MM.1S (cell line): ENCODE measurements around the gene CDK11B.
"Not testable (repeated sequence)": the region's sequence is repeated elsewhere in the genome, so short reads cannot be mapped to it uniquely, and the experiment has no call there.

Source experiments
- DNase-seq: peaks from one replicate; pipeline ENCODE4 v3.0.0-alpha.2; 2015
- H2AFZ ChIP-seq: fragments of 300-600 bp; sonication (generic); 2 replicates; pipeline ENCODE4 v1.6.0; 2016; ENCODE audit warnings: antibody characterized with exemption, low read length
- H3F3A ChIP-seq: fragments of 300-600 bp; sonication (generic); 2 replicates; pipeline ENCODE4 v1.6.1; 2016; ENCODE audit warnings: mild to moderate bottlenecking, antibody characterized with exemption, low read length, moderate library complexity, mixed read lengths; ENCODE audit not compliant: insufficient read depth
- H3K27ac ChIP-seq: fragments of 300-600 bp; sonication (generic); 2 replicates; pipeline ENCODE4 v1.5.1; 2016; ENCODE audit warnings: mild to moderate bottlenecking, low read length
- H3K27me3 ChIP-seq: fragments of 300-600 bp; sonication (generic); replicated peaks from 2 replicates; pipeline ENCODE4 v1.6.0; 2016; ENCODE audit warnings: low read length; ENCODE audit not compliant: insufficient read depth
- H3K36me3 ChIP-seq: fragments of 300-600 bp; sonication (generic); replicated peaks from 2 replicates; pipeline ENCODE4 v1.6.1; 2016; ENCODE audit warnings: mild to moderate bottlenecking, low read length, mixed read lengths; ENCODE audit not compliant: insufficient read depth
- H3K4me1 ChIP-seq: fragments of 300-600 bp; sonication (generic); 2 replicates; pipeline ENCODE4 v1.6.1; 2016; ENCODE audit warnings: low read length, mixed read lengths
- H3K4me2 ChIP-seq: fragments of 300-600 bp; sonication (generic); 2 replicates; pipeline ENCODE4 v1.6.0; 2016; ENCODE audit warnings: low read depth, low read length
- H3K4me3 ChIP-seq: fragments of 300-600 bp; sonication (generic); 2 replicates; pipeline ENCODE4 v1.5.1; 2016; ENCODE audit warnings: low read length, mixed read lengths
- H3K79me2 ChIP-seq: fragments of 300-600 bp; sonication (generic); 2 replicates; pipeline ENCODE4 v1.6.1; 2016; ENCODE audit warnings: mixed run types, low read length, mixed read lengths
- H3K9ac ChIP-seq: fragments of 300-600 bp; sonication (generic); 2 replicates; pipeline ENCODE4 v1.6.1; 2016; ENCODE audit warnings: low read length, mixed read lengths
- H3K9me2 ChIP-seq: fragments of 300-600 bp; sonication (generic); replicated peaks from 2 replicates; pipeline ENCODE4 v1.6.1; 2016; ENCODE audit warnings: mild to moderate bottlenecking, low read length, mixed read lengths; ENCODE audit not compliant: insufficient read depth
- H3K9me3 ChIP-seq: fragments of 300-600 bp; sonication (generic); replicated peaks from 2 replicates; pipeline ENCODE4 v1.6.1; 2016; ENCODE audit warnings: mild to moderate bottlenecking, low read length, mixed read lengths; ENCODE audit not compliant: insufficient read depth
- H4K20me1 ChIP-seq: fragments of 300-600 bp; sonication (generic); 2 replicates; pipeline ENCODE4 v1.6.1; 2016; ENCODE audit warnings: mild to moderate bottlenecking, low read length, moderate library complexity, mixed read lengths; ENCODE audit not compliant: insufficient read depth
- CTCF ChIP-seq: fragments of 300-600 bp; sonication (generic); IDR thresholded peaks from 2 replicates; pipeline ENCODE4 v1.5.1; 2016; ENCODE audit warnings: antibody characterized with exemption, low read length, mixed read lengths
- EZH2 ChIP-seq: fragments of 300-600 bp; sonication (generic); optimal IDR thresholded peaks from 2 replicates; pipeline ENCODE3; 2017; ENCODE audit warnings: low read depth, mild to moderate bottlenecking, antibody characterized with exemption, low read length, mixed read lengths
- EZH2phosphoT487 ChIP-seq: fragments of 300-600 bp; sonication (generic); IDR thresholded peaks from 2 replicates; pipeline ENCODE4 v1.6.1; 2018; ENCODE audit warnings: antibody characterized with exemption, low read length

The CDK11B gene

GRCh38 chr1:1633409-1633808 is 25.4 kb downstream of the CDK11B start:
- not testable (repeated sequence) for DNase-seq, H3K9ac ChIP-seq, H3K79me2 ChIP-seq, H3K36me3 ChIP-seq, H3K9me3 ChIP-seq, H3K4me3 ChIP-seq, H4K20me1 ChIP-seq, H3F3A ChIP-seq, H3K27ac ChIP-seq, H3K4me1 ChIP-seq, H3K4me2 ChIP-seq, H2AFZ ChIP-seq, H3K9me2 ChIP-seq
- H3K27me3 ChIP-seq: peaks cover 13% of the 10 kb centered on the region

GRCh38 chr1:1631782-1632420 is 26.9 kb downstream of the CDK11B start, which contains the start of gene MMP23B:
TSS of gene MMP23B (plus strand) at chr1:1632173. CDS start at chr1:1632219, 46 bp downstream.
- H3K9me3 ChIP-seq: no peaks in the 10 kb centered on the region
- no peaks in the 10 kb centered on the region for H3K79me2 ChIP-seq
- no peaks in the 10 kb centered on the region for H3F3A ChIP-seq
- peaks cover 13% of the 10 kb centered on the region for H3K27me3 ChIP-seq
- no peak within 1 kb of the TSS for H3K9ac ChIP-seq
- no peak within 1 kb of the TSS for H3K4me3 ChIP-seq
- TF ChIP-seq EZH2phosphoT487: no peak
- no peak for TF ChIP-seq EZH2
- no peak for TF ChIP-seq CTCF
- no peak within 1 kb of the TSS for H3K4me2 ChIP-seq
- H2AFZ ChIP-seq: no peak within 1 kb of the TSS
- no peak for DNase-seq
- no peaks in the 10 kb centered on the region for H4K20me1 ChIP-seq
- H3K36me3 ChIP-seq: no peaks in the 10 kb centered on the region
- H3K4me1 ChIP-seq: peaks cover 4% of the 10 kb centered on the region; the same call in 1 of the 2 replicates
- no peaks in the 10 kb centered on the region for H3K9me2 ChIP-seq
- H3K27ac ChIP-seq: no peak within 1 kb of the TSS

GRCh38 chr1:1630965-1631781 is 27.6 kb downstream of the CDK11B start:
- no peaks in the 10 kb centered on the region for H4K20me1 ChIP-seq
- DNase-seq: no peak
- no peaks in the 10 kb centered on the region for H3K9me3 ChIP-seq
- TF ChIP-seq EZH2 (no peak), EZH2phosphoT487 (no peak), CTCF (no peak)
- H3K4me1 ChIP-seq: peaks cover 4% of the 10 kb centered on the region; the same call in 1 of the 2 replicates
- H2AFZ ChIP-seq: 0 out of 2 replicates have a peak overlapping the region, but pooled peaks have one; percentile 77
- peak overlapping the region; percentile 42; the same call in 1 of the 2 replicates for H3K9ac ChIP-seq
- H3K27ac ChIP-seq: no peak overlapping the region
- no peaks in the 10 kb centered on the region for H3K36me3 ChIP-seq
- H3K4me2 ChIP-seq: peak overlapping the region; percentile 81
- H3K27me3 ChIP-seq: peaks cover 13% of the 10 kb centered on the region
- peak overlapping the region; percentile 44; the same call in 1 of the 2 replicates for H3K4me3 ChIP-seq
- no peaks in the 10 kb centered on the region for H3K9me2 ChIP-seq
- no peaks in the 10 kb centered on the region for H3K79me2 ChIP-seq
- H3F3A ChIP-seq: no peaks in the 10 kb centered on the region
